HAP-1 (cell line): Measurements from ENCODE around the gene ANKRD13A.

Experiments
- DNase-seq, 2 experiments: peaks; one replicate each; pipeline ENCODE4 v3.0.0-alpha.2; 2016 to 2020; ENCODE audit warnings: low spot score in 2 of 2
- H3K27me3 ChIP-seq: fragments of 250-450 bp; sonication (Bioruptor Pico); 2 replicates; pipeline ENCODE4 v1.5.1; 2020; ENCODE audit warnings: low read depth, mild to moderate bottlenecking, moderate library complexity
- H3K36me3 ChIP-seq: fragments of 250-450 bp; sonication (Bioruptor Pico); replicated peaks from 2 replicates; pipeline ENCODE4 v1.5.1; 2020; ENCODE audit warnings: mild to moderate bottlenecking
- H3K4me1 ChIP-seq: fragments of 250-450 bp; sonication (Bioruptor Pico); 2 replicates; pipeline ENCODE4 v1.5.1; 2020; ENCODE audit warnings: mild to moderate bottlenecking
- H3K4me3 ChIP-seq: fragments of 250-450 bp; sonication (Bioruptor Pico); 2 replicates; pipeline ENCODE4 v1.5.1; 2020; ENCODE audit warnings: mild to moderate bottlenecking, moderate library complexity
- H3K9me3 ChIP-seq: fragments of 250-450 bp; sonication (Bioruptor Pico); 2 replicates; pipeline ENCODE4 v1.5.1; 2020; ENCODE audit warnings: mild to moderate bottlenecking, moderate library complexity
- in situ Hi-C: fragments of 300-500 bp; cut with MboI; formaldehyde crosslinking; loops from 3 replicates; pipeline ENCODE4 v1.14.3; 2020; ENCODE audit warnings: low sequenced_read_pairs, inconsistent platforms, mixed read lengths

ANKRD13A gene

DNA sequence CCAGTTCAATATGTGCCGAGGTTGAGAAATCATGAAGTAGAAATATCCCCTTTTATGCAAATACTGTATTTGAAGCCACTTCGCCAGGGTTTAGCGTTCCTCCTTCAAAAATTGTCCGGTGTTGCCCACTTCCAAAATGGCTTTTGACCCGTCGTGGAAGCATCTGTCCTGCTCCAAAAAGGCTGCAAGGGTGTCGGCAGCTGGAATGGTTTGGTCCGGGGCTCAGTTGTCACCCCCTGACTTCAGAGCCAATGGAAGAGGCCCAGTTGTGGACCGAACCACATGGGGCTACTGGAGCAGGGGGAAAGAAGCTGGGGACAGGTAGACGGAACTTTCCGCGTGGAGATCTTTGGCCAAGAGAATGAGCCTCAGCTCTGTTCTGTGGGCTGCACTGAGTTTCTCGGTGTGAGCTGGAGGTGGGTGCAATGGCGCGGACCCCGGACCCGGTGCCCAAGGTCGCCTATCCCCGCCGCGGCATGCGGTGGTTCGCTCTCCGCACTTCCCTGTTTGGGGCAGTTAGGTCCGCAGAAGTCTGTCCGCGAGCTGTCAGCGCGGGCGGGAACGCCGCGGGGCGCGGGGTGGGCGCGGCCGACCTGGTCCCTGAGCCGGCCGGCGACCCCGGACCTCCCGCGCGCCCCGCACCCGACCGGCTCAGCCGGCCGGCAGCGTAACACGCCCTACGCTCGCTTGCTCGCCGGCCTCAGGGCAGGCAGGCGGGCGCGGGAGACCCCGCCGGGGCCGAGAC lies at the start of gene ANKRD13A:
Gene ANKRD13A, plus strand, starts transcription at position 527 of the 745 bp plus-strand sequence. CDS start 259 bp downstream, outside the sequence.
- Histone ChIP-seq H3K9me3 (no peaks in the 10 kb centered on the region), H3K36me3 (peaks cover 9% of the 10 kb centered on the region), H3K4me1 (peaks cover 26% of the 10 kb centered on the region), H3K4me3 (peak within 1 kb of the TSS; percentile 63), H3K27me3 (no peaks in the 10 kb centered on the region)
- in situ Hi-C loops, result no loop called here
- peak; percentile 84 to 92 for DNase-seq

DNA sequence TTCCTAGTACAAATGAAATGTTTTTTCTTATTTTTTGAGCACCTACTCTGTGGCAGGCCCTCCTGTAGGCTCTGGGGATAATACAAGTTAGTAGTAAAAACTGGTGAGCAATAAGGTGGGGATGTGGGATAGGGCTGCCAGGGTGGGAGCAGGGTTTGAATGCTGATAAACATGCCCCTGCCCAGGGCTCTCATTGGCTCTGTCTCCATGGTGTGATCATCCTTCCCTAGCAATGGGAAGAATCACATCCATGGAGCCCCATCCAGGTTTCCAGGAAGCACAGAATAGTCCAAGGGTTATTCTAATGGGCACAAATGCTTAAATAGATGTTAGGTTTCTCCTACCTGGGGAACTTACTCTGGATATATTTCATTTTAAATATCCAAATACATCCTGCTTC lies 48.6 kb upstream of the ANKRD13A start:
- H3K4me1 ChIP-seq, result no peaks in the 10 kb centered on the region
- H3K4me3 ChIP-seq, result no peak overlapping the region
- in situ Hi-C loops, result no loop called here
- no peaks in the 10 kb centered on the region for H3K27me3 ChIP-seq
- DNase-seq, result no peak
- H3K36me3 ChIP-seq, result peaks cover 33% of the 10 kb centered on the region
- H3K9me3 ChIP-seq, result no peaks in the 10 kb centered on the region

DNA sequence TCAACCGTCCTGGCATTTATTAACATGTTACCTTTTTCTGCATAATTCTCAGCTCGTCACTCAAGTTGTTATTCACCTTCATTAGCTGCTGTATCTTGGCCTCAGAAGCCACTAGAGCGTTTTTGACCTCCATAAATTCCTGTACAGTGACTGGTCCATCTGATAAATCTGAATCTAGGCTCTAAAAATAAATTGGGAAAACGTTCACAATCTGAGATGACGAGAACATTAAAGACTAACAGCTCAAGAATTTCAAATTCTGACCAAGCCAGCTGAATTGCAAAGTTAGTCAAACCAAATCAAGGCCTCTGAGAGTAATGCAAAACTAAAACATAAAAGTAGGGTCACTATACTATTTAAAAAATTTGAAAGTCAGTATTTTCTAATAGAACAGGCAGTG lies 48.1 kb upstream of the ANKRD13A start:
- Histone ChIP-seq H3K9me3 (no peaks in the 10 kb centered on the region), H3K4me3 (no peak overlapping the region), H3K4me1 (no peaks in the 10 kb centered on the region), H3K27me3 (no peaks in the 10 kb centered on the region), H3K36me3 (peaks cover 33% of the 10 kb centered on the region)
- DNase-seq, result no peak
- in situ Hi-C loops, result no loop called here

DNA sequence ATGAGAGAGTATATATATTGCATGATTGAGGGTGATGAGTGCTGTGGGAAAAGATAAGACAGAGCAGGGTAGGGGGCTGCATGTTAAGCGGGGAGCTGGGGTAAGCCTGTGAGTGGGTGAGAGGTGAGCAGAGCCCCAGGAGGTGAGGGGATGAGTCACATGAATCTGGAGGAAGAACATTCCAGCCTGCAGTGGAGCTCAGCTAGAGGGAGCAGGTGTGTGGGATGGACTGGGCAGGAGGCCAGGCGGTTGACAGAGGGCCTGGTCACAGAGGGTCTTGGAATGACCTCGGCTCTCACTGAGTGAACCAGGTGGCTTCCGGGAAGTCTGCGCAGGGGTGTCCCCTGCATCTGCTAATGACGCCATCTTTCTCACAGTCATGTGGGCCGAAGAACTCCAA lies 47.5 kb upstream of the ANKRD13A start:
- in situ Hi-C loops, result no loop called here
- DNase-seq, result no peak
- Histone ChIP-seq H3K4me1 (no peaks in the 10 kb centered on the region), H3K9me3 (no peaks in the 10 kb centered on the region), H3K36me3 (peaks cover 33% of the 10 kb centered on the region), H3K4me3 (no peak overlapping the region), H3K27me3 (no peaks in the 10 kb centered on the region)

DNA sequence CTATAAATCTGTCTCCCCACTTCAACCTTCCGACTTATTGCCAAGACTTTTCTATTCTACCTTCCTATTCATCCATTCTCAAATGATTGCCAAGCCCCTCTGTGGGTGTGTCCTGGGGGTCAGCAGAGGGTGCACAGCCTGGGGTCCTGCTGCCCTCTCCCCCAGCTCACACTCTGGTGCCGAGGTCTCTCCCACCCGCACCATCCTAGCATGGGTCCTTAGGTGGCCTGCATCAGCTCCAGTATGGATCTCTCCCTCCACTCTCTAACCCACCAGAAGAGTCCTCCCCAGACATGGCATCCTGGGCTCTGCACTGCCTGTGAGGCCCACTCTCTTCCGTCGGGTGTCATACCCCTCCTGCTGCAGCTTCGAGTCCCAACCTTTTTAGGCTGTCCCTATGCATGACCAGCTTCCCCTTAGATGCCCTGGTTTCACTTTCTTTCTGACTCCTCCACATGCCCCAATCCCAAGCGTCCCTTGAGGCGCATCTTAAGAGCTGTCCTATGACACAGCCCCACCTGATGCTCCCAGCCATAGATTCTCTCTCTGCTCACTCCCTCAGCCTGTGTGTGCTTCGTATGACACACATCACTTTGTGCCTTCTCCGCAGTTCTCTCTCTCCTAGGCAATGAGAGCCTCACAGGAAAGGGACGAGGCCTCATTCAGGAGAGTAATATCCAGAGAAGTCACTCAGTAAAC lies 46.9 kb upstream of the ANKRD13A start:
- in situ Hi-C loops, result no loop called here
- H3K9me3 ChIP-seq, result no peaks in the 10 kb centered on the region
- no peak for DNase-seq
- H3K4me1 ChIP-seq, result no peaks in the 10 kb centered on the region
- H3K36me3 ChIP-seq, result peaks cover 27% of the 10 kb centered on the region
- no peak overlapping the region for H3K4me3 ChIP-seq
- H3K27me3 ChIP-seq, result no peaks in the 10 kb centered on the region

DNA sequence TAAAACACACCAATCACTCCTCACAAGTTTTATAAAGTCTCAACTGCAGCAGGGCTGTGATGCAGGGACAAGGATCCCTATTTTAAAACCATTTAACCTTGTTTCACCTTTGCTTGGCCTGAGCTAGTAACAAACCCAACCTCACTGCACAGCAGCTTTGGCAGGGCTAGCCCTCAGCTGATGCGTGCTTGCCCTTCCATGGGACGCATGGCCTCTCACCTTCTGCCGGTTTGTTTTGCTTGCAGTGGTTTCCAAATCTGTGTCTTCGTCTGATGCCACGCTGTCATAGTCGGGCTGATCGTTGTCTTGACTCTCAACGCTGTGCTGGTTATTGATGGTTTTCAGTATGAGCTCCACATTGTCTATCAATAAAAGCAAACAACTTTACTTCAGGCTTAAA lies 46.4 kb upstream of the ANKRD13A start:
- DNase-seq, result no peak
- Histone ChIP-seq H3K27me3 (no peaks in the 10 kb centered on the region), H3K4me3 (no peak overlapping the region), H3K4me1 (no peaks in the 10 kb centered on the region), H3K36me3 (peaks cover 24% of the 10 kb centered on the region), H3K9me3 (no peaks in the 10 kb centered on the region)
- in situ Hi-C loops, result no loop called here

DNA sequence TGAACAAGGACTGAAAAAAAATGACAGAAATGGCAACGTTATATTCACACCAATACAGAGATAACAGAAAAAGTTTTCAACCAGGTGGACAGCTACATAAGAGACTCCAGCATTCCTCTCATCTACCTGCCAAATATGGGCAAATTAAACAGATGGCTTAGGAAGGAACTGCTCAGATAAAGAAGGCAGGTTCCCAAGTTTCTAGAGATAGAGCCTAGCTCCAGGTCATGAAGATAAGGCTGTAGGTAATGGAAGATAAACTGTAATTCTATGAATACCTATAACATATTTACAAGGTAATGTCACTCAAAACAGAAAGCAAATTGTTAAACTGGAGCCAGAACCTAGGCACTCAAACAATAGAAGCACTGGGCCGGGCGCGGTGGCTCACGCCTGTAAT lies 45.6 kb upstream of the ANKRD13A start:
- Histone ChIP-seq H3K4me1 (no peaks in the 10 kb centered on the region), H3K9me3 (no peaks in the 10 kb centered on the region), H3K36me3 (peaks cover 27% of the 10 kb centered on the region), H3K4me3 (no peak overlapping the region), H3K27me3 (no peaks in the 10 kb centered on the region)
- DNase-seq, result no peak
- in situ Hi-C loops, result no loop called here

DNA sequence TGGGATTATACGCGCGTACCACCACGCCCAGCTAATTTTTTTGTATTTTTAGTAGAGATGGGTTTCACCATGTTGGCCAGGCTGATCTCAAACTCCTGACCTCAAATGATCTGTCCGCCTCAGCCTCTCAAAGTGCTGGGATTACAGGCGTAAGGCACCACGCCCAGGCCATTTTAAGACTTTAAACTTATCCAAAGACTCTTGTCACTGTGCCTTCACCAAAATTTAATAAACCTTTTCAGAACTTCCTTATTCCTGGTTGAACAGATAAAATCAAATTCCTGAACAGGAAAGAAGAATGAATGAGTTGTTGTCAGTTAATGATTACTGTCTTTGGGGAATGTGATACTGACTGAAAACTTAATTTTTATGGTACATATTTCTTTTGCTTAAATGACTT lies 40.9 kb upstream of the ANKRD13A start:
- in situ Hi-C loops, result no loop called here
- peaks cover 19% of the 10 kb centered on the region for H3K36me3 ChIP-seq
- no peak for DNase-seq

DNA sequence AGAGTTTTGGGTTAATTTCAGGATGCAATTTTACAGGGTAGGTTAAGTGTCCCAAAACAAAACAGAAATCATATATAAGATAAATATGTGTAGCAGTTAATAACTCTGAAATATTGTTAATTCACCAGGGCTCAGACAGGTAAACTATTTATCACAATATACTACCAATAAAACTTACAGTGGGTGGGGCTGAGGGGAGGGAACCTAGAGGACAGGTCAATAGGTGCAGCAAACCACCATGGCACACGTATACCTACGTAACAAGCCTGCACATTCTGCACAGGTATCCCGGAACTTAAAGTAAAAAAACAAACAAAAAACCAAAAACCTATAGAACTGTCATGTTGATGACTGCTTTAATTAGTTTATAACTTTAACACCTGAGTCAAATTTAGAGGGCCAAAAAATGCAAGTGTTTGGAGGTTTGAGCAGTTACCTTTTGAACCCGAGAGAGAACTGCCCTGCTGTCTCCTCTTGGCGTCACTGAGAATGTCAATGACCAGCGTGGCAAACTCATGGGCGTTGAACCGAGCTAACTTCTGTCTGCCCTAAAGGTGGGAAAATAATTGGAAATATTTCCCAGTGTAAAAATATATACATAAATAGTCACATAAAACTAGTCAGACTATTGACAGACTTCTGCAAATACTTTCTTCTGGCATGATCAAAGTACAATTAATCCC lies 39.7 kb upstream of the ANKRD13A start:
- Histone ChIP-seq H3K4me3 (no peak overlapping the region), H3K9me3 (no peaks in the 10 kb centered on the region), H3K36me3 (peaks cover 19% of the 10 kb centered on the region), H3K4me1 (no peaks in the 10 kb centered on the region), H3K27me3 (no peaks in the 10 kb centered on the region)
- in situ Hi-C loops, result no loop called here
- no peak for DNase-seq

More for the DNA sequence above, 40.9 kb upstream of the ANKRD13A start:
- Histone ChIP-seq H3K4me1 (no peaks in the 10 kb centered on the region), H3K27me3 (no peaks in the 10 kb centered on the region), H3K9me3 (no peaks in the 10 kb centered on the region), H3K4me3 (no peak overlapping the region)

DNA sequence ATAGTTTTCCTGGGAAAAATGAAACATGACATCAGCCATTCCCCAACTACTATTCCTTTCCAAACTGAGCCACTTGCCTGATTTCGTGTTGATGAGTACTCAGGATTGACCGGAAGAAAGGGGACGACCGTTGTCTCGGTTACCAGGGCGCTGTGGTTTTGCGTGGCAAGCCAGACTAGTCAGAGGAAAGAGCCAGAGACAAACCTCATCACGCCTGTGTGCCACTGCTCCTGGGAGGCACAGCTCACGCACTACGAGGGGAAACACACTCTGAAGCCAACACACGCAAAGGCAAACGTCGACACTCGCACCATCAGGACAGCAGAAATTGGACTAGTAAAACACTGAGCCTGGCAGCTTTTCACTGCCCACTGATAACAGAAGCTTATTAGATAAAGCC lies 38.0 kb upstream of the ANKRD13A start:
- no peaks in the 10 kb centered on the region for H3K27me3 ChIP-seq
- DNase-seq, result no peak
- H3K36me3 ChIP-seq, result peaks cover 27% of the 10 kb centered on the region
- in situ Hi-C loops, result no loop called here
- H3K9me3 ChIP-seq, result no peaks in the 10 kb centered on the region
- no peak overlapping the region for H3K4me3 ChIP-seq
- no peaks in the 10 kb centered on the region for H3K4me1 ChIP-seq

DNA sequence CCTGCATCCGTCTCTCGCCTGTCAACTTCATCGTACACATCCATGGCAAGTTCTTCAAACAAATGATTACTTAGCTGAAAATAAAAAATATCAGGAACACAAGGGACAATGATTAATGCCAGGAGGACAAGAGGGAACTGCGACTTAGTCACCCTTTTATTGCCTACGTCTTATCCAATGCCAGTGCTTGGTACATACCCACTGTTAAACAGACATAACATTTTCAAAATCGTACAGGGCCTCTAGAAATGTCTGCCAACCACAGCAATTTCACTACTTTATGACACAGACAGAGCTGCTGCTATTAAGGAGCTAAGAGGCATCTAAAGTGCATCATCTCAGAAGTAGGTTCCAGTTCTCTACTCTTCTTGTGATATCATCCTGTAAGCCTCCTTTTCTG lies 37.6 kb upstream of the ANKRD13A start:
- H3K9me3 ChIP-seq, result no peaks in the 10 kb centered on the region
- H3K27me3 ChIP-seq, result no peaks in the 10 kb centered on the region
- no peak overlapping the region for H3K4me3 ChIP-seq
- DNase-seq, result no peak
- in situ Hi-C loops, result no loop called here
- H3K36me3 ChIP-seq, result peaks cover 27% of the 10 kb centered on the region
- no peaks in the 10 kb centered on the region for H3K4me1 ChIP-seq

DNA sequence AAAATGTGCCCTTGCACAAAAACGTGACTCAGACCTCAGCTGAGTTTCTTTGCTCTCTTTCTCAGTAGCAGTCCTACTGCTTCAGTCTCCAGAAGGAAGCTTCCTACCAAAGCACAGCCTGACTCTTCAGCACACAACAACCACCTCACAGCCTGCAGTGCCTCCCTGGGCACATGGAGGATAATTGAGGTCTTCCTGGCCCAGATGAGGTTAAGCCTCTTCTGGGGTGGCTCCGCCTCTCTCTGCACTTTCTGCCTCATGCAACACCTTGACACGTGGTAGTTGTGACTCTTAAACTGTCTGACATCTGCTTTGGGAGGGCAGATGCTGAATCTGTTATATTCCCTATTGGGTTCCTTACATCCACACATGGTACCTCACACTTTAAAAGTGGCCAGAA lies 36.8 kb upstream of the ANKRD13A start:
- no peaks in the 10 kb centered on the region for H3K4me1 ChIP-seq
- no peaks in the 10 kb centered on the region for H3K9me3 ChIP-seq
- H3K4me3 ChIP-seq, result no peak overlapping the region
- DNase-seq, result no peak
- peaks cover 27% of the 10 kb centered on the region for H3K36me3 ChIP-seq
- no peaks in the 10 kb centered on the region for H3K27me3 ChIP-seq
- in situ Hi-C loops, result no loop called here

DNA sequence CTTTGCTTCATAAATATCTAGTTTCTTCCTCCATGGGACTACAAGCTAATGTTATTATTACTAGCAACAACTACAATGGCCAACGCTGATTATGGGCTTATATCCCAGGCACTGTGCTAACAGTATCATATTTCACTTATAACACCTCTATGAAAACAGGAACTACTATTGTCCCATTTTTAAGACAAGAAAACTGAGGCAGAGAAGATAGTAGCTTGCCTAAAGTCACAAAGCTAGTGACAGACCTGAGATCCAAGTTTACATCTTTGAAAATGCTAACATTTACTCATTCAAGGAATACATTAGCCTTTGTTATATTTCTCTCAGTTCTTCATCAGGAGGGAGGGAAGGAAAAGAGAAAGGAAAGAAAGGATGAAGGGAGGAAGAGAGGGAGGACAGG lies 35.9 kb upstream of the ANKRD13A start:
- no peaks in the 10 kb centered on the region for H3K27me3 ChIP-seq
- no peaks in the 10 kb centered on the region for H3K4me1 ChIP-seq
- H3K4me3 ChIP-seq, result no peak overlapping the region
- H3K9me3 ChIP-seq, result no peaks in the 10 kb centered on the region
- in situ Hi-C loops, result no loop called here
- H3K36me3 ChIP-seq, result peaks cover 27% of the 10 kb centered on the region
- DNase-seq, result no peak
